ENCODE results near the gene SNTA1.

DNA sequence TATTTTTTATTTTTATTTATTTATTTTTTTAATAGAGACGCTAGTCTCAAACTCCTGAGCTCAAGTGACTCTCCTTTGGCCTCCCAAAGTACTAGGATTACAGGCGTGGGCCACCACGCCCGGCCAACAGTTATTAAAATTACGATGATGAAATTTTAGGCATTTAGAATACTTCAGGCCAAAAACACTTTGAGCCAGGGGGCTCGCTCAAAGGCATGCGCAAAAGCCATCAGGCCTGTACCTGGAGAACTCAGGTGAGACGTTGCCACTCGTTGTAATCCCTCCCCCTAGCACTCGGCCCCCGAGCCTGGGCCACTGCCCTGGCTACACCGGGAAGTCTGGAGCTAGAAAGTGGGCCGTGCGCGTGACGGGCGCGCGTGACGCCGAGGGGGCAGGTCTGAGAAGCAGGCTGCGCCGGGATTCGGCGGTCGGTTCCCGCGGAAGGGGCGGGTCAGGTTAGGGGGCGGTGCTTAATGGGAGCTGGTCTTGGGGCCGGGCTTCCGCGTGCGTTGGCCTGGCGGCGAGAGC lies 46.0 kb upstream of the SNTA1 start:
- TF ChIP-seq, protein P1, sequence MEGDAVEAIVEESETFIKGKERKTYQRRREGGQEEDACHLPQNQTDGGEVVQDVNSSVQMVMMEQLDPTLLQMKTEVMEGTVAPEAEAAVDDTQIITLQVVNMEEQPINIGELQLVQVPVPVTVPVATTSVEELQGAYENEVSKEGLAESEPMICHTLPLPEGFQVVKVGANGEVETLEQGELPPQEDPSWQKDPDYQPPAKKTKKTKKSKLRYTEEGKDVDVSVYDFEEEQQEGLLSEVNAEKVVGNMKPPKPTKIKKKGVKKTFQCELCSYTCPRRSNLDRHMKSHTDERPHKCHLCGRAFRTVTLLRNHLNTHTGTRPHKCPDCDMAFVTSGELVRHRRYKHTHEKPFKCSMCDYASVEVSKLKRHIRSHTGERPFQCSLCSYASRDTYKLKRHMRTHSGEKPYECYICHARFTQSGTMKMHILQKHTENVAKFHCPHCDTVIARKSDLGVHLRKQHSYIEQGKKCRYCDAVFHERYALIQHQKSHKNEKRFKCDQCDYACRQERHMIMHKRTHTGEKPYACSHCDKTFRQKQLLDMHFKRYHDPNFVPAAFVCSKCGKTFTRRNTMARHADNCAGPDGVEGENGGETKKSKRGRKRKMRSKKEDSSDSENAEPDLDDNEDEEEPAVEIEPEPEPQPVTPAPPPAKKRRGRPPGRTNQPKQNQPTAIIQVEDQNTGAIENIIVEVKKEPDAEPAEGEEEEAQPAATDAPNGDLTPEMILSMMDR (conservative IDR thresholded peaks at IDR 0.05; ENCODE audit: low read depth in 2 of 2) = no peak
- TF ChIP-seq, protein P2, sequence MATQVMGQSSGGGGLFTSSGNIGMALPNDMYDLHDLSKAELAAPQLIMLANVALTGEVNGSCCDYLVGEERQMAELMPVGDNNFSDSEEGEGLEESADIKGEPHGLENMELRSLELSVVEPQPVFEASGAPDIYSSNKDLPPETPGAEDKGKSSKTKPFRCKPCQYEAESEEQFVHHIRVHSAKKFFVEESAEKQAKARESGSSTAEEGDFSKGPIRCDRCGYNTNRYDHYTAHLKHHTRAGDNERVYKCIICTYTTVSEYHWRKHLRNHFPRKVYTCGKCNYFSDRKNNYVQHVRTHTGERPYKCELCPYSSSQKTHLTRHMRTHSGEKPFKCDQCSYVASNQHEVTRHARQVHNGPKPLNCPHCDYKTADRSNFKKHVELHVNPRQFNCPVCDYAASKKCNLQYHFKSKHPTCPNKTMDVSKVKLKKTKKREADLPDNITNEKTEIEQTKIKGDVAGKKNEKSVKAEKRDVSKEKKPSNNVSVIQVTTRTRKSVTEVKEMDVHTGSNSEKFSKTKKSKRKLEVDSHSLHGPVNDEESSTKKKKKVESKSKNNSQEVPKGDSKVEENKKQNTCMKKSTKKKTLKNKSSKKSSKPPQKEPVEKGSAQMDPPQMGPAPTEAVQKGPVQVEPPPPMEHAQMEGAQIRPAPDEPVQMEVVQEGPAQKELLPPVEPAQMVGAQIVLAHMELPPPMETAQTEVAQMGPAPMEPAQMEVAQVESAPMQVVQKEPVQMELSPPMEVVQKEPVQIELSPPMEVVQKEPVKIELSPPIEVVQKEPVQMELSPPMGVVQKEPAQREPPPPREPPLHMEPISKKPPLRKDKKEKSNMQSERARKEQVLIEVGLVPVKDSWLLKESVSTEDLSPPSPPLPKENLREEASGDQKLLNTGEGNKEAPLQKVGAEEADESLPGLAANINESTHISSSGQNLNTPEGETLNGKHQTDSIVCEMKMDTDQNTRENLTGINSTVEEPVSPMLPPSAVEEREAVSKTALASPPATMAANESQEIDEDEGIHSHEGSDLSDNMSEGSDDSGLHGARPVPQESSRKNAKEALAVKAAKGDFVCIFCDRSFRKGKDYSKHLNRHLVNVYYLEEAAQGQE (IDR thresholded peaks at IDR 0.05; ENCODE audit: unreplicated experiment) = no peak
- TF ChIP-seq ZNF331 (CRISPR knock-in tag; IDR thresholded peaks at IDR 0.05; ENCODE audit: low read depth) (no peak), EZH2phosphoT487 (IDR thresholded peaks at IDR 0.05; ENCODE audit: unreplicated experiment) (no peak), POLR2AphosphoS5 (IDR thresholded peaks at IDR 0.05; ENCODE audit: low read depth) (peak; percentile 94), CREB1 (CRISPR knock-in tag; IDR thresholded peaks at IDR 0.05; ENCODE audit: low read depth) (peak; percentile 72), JUNB (IDR thresholded peaks at IDR 0.05; ENCODE audit: unreplicated experiment) (no peak), NANOG (IDR thresholded peaks at IDR 0.05; ENCODE audit: borderline replicate concordance) (no peak), EZH2 (IDR thresholded peaks at IDR 0.05; ENCODE audit: low read depth, unreplicated experiment) (no peak), ZNF114 (CRISPR knock-in tag; IDR thresholded peaks at IDR 0.05) (no peak), STAT1 (IDR thresholded peaks at IDR 0.05; ENCODE audit: unreplicated experiment) (no peak)
- TF ChIP-seq, protein P3, sequence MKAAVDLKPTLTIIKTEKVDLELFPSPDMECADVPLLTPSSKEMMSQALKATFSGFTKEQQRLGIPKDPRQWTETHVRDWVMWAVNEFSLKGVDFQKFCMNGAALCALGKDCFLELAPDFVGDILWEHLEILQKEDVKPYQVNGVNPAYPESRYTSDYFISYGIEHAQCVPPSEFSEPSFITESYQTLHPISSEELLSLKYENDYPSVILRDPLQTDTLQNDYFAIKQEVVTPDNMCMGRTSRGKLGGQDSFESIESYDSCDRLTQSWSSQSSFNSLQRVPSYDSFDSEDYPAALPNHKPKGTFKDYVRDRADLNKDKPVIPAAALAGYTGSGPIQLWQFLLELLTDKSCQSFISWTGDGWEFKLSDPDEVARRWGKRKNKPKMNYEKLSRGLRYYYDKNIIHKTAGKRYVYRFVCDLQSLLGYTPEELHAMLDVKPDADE (IDR thresholded peaks at IDR 0.05) = no peak

All from GM23338 (cell line).